ENCODE data around the gene GNAI1. TPM values are rescaled to one million over a fixed set of nuclear protein-coding genes. Genes with fewer than 3 reads are reported as not detected.

GNAI1 gene
- total RNA-seq, 2 donors from 2014 or later: 9.2 to 11.5 TPM

DNA sequence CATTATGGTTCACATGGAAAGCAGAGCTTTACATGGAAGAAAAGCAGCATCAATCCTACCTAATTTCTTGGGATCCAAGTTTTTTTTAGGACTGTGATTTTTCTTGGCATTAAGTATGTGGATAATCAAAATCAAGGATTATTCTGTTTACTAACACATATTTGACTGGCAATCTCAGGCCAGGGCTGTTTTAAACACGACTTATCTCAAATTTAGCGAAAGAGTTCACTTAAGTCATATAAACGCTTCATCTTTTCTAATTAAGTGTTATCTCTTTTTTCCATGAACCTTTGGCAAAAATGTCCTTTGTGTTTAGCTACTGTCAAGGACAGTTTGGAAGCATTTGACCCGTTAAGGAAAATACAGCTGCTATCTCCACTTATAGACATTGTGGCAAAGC, 92.0 kb downstream of the GNAI1 start:
- TF ChIP-seq, protein P1, sequence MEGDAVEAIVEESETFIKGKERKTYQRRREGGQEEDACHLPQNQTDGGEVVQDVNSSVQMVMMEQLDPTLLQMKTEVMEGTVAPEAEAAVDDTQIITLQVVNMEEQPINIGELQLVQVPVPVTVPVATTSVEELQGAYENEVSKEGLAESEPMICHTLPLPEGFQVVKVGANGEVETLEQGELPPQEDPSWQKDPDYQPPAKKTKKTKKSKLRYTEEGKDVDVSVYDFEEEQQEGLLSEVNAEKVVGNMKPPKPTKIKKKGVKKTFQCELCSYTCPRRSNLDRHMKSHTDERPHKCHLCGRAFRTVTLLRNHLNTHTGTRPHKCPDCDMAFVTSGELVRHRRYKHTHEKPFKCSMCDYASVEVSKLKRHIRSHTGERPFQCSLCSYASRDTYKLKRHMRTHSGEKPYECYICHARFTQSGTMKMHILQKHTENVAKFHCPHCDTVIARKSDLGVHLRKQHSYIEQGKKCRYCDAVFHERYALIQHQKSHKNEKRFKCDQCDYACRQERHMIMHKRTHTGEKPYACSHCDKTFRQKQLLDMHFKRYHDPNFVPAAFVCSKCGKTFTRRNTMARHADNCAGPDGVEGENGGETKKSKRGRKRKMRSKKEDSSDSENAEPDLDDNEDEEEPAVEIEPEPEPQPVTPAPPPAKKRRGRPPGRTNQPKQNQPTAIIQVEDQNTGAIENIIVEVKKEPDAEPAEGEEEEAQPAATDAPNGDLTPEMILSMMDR (IDR thresholded peaks at IDR 0.05): no peak
- no peak for DNase-seq (ENCODE audit: low spot score)
- H3K36me3 ChIP-seq: no peaks in the 10 kb centered on the region

DNA sequence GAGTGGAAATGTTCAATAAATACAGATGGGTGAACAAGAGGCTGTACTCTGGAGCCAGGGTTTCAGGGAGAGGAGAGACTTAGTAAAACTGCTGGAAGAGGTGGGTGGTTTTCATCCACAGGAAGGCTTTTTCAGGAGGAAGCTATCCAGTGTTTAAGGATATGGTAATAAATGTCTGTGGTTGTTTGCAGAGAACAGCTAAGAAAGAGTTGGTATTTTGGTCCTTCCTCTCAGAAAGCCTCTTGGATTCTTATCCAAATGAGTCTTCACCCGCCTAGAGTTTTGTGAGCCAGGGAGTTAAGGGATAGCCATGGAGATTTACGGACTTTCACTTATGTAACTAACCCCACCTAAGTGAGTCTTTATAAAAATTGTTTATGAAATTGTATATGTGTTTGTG, 95.7 kb downstream of the GNAI1 start:
- no peaks in the 10 kb centered on the region for H3K9me3 ChIP-seq
- no peak overlapping the region for H3K4me3 ChIP-seq
- no peak for DNase-seq (ENCODE audit: low spot score)
- H3K27me3 ChIP-seq: no peaks in the 10 kb centered on the region
- TF ChIP-seq, protein P1 (IDR thresholded peaks at IDR 0.05): no peak
- no peak overlapping the region for H3K27ac ChIP-seq
- no peaks in the 10 kb centered on the region for H3K4me1 ChIP-seq
- H3K36me3 ChIP-seq: no peaks in the 10 kb centered on the region

More for the DNA sequence above, 92.0 kb downstream of the GNAI1 start:
- Histone ChIP-seq H3K9me3 (no peaks in the 10 kb centered on the region), H3K4me3 (no peak overlapping the region), H3K4me1 (no peaks in the 10 kb centered on the region), H3K27me3 (no peaks in the 10 kb centered on the region), H3K27ac (no peak overlapping the region)

DNA sequence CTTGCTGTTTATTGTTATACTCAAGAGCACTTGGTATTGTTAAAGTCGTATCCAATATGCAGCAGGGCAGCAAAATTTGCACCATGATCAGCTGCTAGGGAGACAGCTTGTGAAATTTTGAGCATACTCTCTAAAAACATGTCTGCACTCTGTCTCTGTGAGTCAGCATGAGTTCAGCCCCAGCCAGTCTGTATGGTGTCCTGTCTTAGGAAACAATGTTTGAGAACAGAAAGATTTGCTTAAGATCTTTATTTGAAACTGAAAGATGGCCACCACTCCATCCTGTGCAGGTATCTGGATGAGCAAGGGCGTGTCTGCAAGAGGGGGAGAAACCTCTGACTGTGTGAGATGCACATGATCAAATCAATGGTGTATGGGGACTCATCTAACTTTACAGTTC, 97.1 kb downstream of the GNAI1 start:
- DNase-seq (ENCODE audit: low spot score): no peak
- Histone ChIP-seq H3K27me3 (no peaks in the 10 kb centered on the region), H3K9me3 (no peaks in the 10 kb centered on the region), H3K4me1 (no peaks in the 10 kb centered on the region), H3K36me3 (no peaks in the 10 kb centered on the region), H3K4me3 (no peak overlapping the region), H3K27ac (no peak overlapping the region)
- TF ChIP-seq, protein P1 (IDR thresholded peaks at IDR 0.05): no peak

DNA sequence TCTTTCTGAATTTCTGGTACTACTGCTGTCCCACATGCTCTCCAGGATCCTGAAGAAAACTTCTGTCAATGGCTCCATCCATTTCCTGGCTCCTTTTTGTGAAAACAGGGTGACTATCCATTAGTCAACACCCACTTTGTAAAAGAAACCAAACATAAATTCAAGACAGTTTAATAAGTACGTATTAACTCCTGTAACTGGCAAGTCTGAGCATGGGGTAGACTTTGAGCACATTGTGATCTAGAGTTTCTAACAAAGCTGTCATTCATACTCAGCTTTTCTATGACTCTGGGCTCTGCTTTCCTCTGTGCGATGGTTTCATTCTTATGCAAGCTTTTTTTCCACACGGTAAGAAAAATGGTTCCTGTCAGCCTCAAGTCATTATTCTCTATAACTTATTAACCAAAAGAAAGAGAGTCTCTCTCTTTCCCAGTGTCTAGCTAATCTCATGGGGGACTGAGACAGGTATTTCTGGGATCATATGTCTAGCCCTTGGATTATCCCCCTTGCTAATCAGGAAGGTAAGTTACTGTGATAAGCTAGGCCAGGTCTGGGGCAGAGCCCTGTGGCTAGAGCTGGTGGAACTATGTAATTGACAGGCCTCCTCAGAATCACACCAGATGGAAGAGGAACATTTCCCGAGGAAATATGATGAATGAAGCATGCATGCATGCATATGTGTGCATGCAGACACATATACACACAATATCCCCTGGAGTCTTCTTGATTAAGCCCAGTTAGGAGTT, 98.5 kb downstream of the GNAI1 start:
- Histone ChIP-seq H3K4me1 (no peaks in the 10 kb centered on the region), H3K36me3 (no peaks in the 10 kb centered on the region), H3K27me3 (no peaks in the 10 kb centered on the region), H3K9me3 (no peaks in the 10 kb centered on the region), H3K4me3 (no peak overlapping the region), H3K27ac (no peak overlapping the region)
- TF ChIP-seq, protein P1 (IDR thresholded peaks at IDR 0.05): no peak
- no peak for DNase-seq (ENCODE audit: low spot score)

DNA sequence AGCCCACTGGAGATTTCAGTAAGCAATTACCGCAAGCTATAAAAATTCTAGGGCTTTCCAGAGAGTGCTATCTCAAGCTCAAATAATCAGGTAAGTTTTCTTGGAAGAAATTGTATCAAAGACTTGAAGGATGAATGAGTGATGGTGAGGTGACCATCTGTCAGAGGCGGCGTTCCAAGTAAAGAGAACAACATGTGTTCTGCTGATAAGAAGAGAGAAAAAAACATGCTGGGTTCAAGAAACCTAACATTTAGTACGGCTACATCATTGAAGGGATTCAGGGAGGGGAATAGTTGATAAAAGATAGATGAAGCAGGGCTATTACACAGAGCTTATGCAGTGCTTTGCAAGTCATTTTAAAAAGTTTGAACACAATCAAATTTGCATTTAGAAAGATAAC, 100.7 kb downstream of the GNAI1 start:
- no peaks in the 10 kb centered on the region for H3K27me3 ChIP-seq
- no peak for DNase-seq (ENCODE audit: low spot score)
- H3K27ac ChIP-seq: no peak overlapping the region
- no peaks in the 10 kb centered on the region for H3K36me3 ChIP-seq
- TF ChIP-seq, protein P1 (IDR thresholded peaks at IDR 0.05): no peak
- H3K9me3 ChIP-seq: no peaks in the 10 kb centered on the region
- H3K4me1 ChIP-seq: no peaks in the 10 kb centered on the region
- H3K4me3 ChIP-seq: no peak overlapping the region

DNA sequence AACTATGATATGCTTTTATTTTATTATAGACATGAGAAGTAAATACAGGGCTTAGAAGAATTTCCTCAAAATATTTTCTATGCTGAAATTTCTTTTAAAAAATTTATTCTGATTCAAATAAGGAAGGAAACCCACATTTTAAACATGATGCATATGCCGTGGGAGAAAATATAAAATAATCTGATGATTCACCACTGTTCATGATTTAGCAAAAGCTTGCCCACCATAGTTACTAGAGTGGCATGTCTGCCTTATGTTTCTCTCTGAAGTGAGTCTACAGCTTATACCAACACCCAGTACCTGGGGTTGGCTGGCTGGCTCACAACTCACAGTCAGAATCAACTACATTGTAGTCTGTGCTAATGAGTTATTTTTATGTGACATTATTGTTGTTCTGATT, 102.0 kb downstream of the GNAI1 start:
- Histone ChIP-seq H3K4me3 (no peak overlapping the region), H3K4me1 (no peaks in the 10 kb centered on the region), H3K9me3 (no peaks in the 10 kb centered on the region), H3K27ac (no peak overlapping the region), H3K36me3 (no peaks in the 10 kb centered on the region), H3K27me3 (no peaks in the 10 kb centered on the region)
- DNase-seq (ENCODE audit: low spot score): no peak
- TF ChIP-seq, protein P1 (IDR thresholded peaks at IDR 0.05): no peak

Data from right atrium auricular region (tissue), 2 donors.